Glomerular endothelial cell (primary cell): ENCODE results near the gene FSTL3. TPM values are rescaled to one million over a fixed set of nuclear protein-coding genes. Genes with fewer than 3 reads are reported as not detected.
A peak's percentile ranks its signal among the peaks of the same experiment; 100 is the strongest.
"Not testable (repeated sequence)": the region's sequence is repeated elsewhere in the genome, so short reads cannot be mapped to it uniquely, and the experiment has no call there.

Experiments used
- DNase-seq: peaks from one replicate; pipeline ENCODE4 v3.0.0-alpha.2; 2011; ENCODE audit warnings: low read depth, low spot score; ENCODE audit errors: extremely low read depth
- total RNA-seq: library from RNA; depleted of rRNA; stranded (reverse); fragments of >200 nt; gene quantifications from 2 replicates; pipeline ENCODE4 v1.2.3, GENCODE V29; 2015

FSTL3 gene
- total RNA-seq, 1 donor from 2014 or later: 280 TPM

DNA sequence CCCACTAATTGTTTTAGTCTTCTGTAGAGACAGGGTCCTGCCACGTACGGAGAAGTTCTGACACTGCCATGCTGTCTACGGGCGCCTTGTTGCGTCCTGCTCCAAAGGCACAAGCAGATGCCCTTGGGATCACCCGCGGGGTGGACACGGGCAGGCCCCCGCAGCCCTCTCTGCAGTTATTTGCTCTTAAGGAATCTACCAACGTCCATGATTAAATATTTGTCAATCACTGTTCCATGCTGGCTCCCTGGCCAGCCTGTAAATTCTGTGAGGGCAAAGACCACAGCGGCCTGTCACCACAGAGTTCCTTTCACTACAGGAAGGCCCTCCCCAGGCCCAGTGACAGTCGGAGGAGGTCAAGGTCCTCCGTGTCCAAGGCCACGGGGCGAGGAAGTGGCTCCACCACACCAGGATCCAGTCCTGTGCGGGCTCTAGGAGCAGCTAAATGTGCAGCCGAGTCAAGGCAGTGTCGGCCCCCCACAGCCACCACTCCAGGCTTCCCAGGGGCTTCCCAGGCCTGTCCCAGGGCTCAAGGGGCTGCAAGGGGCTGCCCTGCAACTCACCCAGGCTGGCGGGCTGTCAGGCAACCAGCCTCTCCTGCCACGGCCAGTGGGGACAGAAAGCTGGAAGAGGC, 15.3 kb upstream of the FSTL3 start:
- DNase-seq: no peak

DNA sequence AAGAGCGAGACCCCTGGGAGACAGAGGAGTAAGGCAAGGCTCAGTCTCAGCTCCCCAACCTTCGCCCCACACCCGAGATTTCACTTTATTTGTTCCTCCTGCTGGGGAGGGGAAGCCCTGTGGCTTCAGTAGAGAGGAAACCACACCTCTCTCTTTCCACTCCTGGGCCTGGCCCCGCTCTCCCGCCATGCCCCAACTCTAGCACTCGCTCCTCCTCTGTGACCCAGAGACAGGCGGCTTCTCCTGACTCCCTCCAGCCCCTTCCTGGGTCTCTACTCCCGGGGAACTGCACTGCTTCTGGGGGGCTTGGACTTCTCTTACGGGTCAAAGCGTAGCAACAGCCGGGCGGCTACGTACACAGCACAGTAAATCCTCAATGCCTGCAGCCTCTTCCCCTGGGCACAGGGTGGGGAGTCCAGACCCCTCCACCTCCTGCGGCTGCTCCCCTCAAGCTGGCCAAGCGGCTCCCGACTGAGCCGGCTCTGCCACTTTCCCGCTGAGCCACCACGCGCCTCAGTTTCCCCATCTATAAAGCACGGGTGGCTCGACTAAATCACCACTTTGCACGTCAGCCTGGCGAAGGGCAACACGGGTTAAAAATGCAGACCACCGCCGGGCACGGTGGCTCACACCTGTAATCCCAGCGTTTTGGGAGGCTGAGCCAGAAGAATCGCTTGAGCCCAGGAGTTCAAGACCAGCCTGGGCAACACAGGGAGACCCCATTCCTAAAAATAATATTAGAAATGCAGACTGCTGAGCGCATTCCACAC, 14.6 kb upstream of the FSTL3 start:
- no peak for DNase-seq

DNA sequence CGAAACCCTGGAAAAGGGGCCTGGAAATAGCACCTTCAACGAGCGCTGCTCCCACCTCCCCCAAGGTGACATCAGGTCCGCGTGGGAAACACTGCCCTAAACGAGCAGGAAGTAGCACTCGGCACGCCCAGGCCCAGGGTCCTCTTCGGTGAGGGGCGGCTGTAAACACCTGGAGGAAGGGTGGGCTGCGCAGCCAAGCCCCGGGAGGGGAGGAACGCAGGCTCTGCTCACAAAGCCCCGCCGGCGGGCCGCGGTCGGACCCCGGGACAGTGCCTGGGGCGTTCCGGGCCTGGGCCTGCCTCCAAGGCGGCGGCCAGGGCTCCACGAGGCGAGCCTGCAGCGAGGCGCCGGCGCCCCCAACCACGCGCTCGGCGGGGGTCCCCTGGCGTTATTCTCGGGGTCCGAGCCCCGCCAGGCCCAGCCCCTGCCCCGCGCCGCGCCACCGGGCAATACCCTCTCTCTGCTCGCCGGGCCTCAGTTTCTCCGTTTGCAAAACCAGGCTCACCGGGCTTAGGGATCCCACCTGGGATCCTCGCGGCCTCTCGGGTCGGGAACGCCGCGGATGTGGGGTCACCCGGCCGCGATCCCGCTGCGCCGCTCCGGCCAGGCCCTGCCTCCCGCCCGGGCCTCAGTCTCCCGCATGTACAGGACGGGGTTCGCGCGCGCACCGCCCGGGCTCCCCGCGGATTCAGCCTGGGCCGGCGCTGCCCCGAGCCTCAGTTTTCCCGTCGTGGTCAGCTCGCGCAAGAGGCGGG, 13.8 kb upstream of the FSTL3 start:
- no peak for DNase-seq

DNA sequence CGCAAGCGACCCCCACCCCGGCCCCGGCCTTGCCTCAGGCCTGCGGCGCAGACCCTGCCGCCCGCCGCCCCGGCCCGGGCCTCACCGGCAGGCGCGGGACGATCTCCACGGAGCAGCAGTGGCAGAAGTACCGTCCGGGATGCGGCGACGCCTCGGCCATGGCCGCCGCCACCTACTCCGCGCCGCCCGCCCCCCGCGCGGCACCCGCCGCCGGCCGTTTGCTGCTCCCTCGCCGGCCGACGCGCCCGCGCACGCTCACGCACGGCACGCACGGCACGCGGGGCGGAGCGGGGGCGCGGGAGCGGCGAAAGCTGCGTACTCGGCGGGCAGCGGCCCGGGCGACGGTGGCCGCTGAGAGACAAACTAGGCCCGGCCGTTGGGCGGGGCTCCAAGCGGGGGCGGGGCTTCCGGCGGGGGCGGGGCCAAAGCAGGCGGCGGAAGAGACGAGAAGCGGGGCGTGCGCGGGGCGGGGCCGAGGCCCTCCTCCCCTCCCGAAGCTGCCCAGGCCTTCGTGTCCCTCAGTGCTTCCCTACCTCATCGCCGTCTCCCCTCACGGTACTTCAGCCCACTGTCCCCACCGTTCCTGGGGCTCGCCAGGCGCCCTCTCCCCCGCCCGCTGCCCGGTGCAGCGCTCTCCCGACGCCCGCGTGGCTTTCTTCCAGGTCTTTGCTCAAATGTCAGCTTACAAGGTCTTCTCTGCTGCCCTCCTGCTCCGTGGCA, 13.1 kb upstream of the FSTL3 start, which contains the start of gene RNF126:
Gene RNF126 (minus strand): TSS at position 253 of the 720 bp plus-strand sequence. CDS start 93 bp downstream, at position 160.
- no peak for DNase-seq

DNA sequence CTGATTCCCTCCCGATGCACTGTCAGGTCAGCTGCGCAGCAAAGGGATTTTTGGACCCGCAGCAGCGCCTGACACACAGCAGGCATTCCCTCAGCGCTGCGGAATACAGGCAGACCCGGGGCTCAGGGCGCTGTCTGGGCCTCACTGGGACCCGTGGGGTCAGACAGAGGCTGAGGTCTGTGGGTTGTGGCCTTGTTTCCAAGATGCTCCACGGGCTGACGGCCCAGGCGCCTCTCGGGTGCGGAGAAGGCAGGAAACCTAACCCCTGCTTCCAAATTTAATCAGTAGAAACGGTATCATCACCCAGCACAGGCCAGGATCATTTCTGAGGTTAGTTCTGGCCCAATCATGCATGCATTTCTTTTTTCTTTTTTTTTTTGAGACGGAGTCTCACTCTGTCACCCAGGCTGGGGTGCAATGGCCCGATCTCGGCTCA, 12.5 kb upstream of the FSTL3 start:
- DNase-seq: no peak

DNA sequence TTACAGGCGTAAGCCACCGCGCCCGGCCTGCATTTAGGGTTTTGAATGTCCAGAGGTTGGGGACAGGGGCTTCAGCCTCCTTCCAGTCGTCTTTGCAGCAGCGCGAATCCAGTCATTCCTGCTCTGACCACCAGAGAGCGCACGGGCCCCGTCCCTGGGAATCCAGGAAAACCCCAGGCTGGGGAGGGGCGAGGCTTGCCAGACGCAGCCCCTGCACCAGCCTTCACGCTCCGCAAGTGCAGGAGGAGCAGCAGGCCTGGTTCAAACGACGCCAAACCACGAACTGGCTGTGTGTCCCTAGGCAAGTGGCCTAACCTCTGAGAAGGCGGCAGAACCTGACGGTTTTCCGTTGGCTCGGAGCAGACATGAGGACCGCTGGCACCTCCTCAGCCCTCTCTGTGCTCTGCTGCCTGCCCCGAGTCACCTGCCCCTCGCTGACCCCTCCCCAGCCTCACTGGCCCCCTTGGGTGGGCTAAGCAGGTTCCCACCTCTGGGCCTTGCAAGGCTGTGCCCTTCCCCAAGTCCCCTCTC, 11.2 kb upstream of the FSTL3 start:
- no peak for DNase-seq

DNA sequence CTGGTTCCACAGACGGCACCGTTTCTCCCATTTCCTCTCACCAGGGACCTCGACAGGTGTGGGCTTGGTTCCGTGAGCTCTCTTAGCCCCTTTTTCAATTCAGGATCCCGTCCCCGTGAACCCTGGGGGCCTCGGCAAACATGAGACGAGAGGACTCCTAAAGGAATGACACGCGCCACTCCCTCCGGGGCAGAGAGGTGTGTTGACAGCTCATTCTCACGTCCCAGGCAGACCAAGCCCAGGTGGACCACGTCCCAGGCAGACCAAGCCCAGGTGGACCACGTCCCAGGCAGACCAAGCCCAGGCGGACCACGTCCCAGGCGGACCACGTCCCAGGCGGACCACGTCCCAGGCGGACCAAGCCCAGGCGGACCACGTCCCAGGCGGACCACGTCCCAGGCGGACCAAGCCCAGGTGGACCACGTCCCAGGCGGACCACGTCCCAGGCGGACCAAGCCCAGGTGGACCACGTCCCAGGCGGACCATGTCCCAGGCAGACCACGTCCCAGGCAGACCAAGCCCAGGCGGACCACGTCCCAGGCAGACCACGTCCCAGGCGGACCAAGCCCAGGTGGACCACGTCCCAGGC, 9.1 kb upstream of the FSTL3 start:
- DNase-seq: not testable (repeated sequence)

DNA sequence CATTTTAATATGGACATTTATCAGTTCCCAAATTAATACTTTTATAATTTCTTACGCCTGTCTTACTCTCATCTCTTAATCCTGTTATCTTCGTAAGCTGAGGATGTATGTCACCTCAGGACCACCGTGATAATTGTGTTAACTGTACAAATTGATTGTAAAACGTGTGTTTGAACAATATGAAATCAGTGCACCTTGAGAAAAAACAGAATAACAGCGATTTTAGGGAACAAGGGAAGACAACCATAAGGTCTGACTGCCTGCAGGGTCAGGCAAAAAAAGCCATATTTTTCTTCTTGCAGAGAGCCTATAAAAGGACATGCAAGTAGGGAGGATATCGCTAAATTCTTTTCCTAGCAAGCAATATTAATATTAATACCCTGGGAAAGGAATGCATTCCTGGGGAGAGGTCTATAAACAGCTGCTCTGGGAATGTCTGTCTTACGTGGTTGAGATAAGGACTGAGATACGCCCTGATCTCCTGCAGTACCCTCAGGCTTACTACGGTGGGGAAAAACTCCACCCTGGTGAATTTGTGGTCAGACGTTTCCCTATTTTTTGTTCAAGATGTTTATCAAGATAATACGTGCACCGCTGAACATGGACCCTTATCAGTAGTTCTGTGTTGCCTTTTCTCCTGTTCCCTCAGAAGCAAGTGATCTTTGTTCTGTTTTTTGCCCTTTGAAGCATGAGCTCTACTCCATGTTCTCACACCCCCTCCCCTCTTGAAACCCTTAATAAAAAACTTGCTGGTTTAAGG, 7.3 kb upstream of the FSTL3 start:
- DNase-seq: not testable (repeated sequence)

DNA sequence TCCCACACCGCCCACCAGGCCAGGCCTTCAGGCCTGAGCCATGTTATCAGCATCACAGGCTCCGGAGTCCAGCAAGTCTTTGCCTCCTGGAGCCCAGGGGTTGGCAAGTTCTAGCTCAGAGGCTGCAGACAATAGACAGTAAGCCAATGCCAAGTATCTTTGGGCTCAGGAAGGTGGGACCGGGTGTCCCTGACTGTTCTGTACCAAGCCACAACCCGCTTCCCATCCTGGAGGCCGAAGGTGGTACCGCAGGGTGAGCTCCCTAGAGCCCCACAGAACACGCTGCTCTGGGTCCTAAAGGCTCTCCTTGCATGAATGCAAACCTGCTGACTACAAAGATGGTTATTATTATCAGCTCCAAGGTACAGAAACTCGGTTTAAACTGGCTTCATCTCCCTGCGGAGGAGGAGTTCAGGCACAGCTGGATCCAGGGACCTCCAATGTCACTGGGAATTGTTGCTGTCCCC, 5.5 kb upstream of the FSTL3 start:
- DNase-seq: no peak

DNA sequence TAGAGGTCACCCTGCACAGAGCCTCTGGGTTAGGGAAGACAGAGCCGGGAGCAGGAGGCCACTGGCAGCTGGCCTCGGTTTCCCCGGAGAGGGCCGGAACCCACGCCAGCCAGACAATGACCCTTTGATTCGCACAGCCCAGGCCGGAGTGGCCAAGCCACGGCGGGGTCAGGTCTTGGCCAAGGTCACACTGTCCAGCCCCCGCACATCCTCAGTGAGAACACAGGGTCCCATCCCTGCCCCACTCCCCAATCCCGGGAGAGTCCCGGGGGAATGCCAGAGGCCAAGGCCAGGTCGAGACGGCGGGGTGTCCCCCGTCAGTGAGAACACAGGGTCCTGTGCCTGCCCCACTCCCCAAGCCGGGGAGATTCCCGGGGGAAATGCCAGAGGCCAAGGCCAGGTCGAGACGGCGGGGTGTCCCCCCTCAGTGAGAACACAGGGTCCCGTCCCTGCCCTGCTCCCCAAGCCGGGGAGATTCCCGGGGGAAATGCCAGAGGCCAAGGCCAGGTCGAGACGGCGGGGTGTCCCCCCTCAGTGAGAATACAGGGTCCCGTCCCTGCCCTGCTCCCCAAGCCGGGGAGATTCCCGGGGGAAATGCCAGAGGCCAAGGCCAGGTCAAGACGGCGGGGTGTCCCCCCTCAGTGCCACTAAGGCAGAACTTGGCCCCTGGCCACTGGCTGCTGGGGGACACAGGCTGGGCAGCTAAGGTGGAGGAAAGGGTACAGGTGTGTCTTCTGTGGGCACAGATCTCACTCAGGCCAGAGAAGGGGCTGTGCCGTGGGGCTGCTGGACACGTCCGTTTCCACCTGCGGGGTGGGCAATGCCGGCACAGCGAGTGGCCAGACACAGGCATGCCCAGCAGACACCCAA, 1.7 kb upstream of the FSTL3 start:
- DNase-seq: no peak

DNA sequence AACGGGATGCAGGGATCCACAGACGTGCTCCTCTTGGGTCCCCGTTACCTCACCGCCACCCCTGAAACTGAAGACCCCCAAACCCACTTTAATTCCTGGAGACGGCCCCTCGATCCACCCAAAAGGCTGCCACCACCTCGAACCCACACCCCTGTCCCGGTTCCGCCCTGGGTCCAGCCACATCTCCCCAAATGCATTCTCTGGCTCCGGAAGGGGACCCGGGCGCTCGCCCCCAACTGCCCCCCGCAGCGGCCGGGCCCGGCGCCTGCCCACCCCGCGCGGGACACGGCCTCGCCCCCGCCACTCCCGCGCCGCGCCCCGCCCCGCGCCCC, 219 bp upstream of the FSTL3 start:
- no peak for DNase-seq

DNA sequence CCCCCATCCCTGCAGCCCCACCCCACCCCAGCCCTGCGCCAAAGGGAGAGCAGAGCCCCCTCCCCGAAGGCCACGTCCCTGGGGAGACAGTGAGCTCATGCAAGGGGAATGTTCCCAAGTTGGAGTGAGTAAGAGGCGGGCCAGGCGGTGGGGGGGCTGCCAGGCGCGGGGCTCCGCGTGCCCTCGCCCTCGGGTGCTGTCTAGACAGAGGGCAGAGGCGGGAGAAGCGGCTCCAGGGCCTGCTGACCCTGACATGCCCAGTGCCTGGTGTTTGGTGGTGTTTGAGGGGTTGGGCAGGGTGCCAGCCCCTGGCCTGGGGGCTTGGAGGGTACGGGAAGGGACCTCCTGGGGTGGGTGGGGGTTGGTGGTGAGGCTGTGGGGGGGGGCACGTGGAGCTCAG, 1.0 kb downstream of the FSTL3 start:
- DNase-seq: no peak

DNA sequence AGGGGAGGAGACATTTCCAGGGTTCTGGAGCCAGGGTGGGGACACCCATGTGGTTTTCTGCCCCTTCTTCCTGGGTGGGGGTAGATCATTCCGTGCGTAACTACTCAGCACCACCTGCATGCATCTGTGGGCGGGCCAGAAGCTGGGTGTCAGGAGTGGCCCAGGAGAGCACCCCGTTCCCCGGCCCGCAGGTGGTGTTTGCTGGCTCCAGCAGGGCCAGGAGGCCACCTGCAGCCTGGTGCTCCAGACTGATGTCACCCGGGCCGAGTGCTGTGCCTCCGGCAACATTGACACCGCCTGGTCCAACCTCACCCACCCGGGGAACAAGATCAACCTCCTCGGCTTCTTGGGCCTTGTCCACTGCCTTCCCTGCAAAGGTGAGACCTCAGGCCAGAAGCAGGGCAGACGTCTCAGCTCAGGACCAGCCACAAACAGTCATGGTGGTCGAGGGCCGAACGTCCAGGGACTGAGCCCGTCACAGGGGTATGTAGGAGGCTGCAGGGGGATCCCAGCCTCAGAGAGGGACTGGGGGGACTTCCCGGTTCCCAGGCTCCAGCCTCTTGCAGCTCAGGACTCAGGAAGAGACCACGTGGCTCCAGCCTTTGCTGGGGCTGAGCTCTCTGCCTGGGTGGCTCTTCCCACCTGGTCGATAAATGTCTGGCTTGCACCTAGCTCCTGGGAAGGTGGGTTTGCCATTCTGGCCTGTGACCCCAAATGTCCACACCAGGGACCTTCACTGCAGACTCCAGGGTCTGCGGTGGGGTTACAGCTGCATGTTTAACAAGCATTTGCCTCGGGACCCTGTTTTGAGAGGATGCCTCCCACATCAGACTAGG, 1.6 kb downstream of the FSTL3 start:
- DNase-seq: no peak

DNA sequence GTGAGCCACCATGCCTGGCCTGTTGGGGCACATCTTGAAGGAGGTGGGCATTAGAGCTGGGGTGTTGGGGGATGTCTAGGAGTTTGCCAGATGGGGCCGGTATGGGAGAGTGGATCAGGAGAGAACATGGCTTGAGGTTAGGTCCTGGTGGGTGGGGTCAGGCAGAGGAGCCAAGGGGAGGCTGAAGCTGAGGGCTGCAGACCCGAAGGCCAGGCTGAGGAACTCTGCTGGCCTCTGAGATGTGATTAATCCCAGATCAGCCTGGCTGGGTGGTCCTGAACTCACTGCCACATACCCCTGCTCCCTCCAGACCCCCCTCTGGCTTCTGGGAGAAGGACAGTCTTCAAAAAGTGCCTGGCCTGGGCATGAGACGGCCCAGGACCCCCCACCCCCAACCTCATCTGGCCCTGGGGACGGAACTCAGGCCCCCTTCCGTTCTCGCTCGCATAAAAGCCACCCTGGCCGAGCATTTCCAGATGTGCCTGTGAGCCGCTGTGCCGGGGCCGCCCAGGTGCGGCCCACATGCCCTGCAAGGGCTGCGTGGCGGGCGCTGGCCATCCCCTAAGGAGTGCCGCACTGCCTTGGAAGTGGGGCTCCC, 2.7 kb downstream of the FSTL3 start:
- no peak for DNase-seq

DNA sequence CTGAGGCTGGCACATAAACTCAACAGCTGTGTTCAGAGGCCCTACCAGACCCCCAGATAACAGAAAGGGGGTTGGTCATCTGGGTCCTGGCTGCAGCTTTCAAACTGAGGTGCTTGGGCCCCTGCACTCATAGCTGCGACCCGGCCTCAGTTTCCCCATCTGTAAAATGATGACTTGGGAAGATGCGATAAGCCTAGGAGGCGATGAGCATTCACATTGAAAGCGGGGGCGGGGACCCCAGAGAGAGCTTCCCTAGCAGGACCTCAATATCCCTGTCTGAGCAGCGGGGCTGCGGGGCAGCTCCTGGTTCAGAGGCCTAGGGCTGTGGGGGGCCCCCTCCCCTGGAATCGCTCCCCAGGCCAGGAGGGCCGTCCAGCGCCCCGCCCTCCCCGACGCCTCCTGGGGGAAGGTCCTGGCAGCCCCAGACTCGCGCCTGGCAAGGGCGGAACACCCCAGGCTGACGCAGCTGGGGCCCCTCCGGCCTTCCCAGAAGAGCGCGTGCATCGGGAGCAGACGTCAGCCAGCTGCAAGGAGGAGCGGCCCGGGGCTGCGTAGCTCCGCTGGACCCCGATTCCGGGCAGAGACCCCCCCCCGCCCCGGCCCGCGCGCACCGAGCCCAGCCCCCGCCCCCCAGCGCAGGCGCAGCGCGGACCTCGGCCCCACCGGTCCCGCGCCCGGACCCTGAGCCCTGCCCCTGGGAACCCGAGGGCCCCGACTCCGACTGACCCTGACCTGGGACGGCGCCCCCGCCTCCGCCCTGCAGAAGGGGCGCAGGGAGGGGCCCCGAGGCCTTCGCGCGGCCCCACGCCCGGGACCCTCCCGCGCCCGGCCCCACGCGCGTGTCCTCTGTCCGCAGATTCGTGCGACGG, 3.5 kb downstream of the FSTL3 start:
- no peak for DNase-seq

DNA sequence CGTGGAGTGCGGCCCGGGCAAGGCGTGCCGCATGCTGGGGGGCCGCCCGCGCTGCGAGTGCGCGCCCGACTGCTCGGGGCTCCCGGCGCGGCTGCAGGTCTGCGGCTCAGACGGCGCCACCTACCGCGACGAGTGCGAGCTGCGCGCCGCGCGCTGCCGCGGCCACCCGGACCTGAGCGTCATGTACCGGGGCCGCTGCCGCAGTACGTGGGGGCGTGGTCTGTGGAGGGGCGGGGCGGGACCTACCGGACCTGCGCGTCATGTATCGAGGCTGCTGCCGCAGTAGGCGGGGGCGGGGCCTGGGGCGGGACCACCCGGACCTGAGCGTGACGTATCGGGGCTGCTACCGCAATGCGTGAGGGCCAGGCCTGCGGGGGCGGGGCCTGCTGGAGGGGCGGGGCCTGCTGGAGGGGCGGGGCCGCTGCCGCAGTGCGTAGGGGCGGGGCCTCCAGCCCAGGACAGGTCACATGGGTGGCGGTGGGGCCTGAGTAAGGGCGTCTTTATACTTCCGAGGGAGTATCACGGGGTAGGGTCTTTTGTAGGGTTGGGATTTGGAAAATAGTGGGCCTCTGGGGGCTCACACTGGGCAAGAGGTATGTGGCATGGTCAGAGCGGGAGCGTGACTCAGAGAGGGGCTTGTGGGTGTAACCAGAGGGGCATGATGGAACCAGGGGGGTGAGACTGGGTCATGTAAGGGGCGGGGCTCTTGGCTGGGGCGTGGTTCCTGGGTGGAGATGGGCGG, 4.3 kb downstream of the FSTL3 start:
- DNase-seq: peak; percentile 67
